Neutrophil (primary cell): Measurements from ENCODE around the gene KDM7A.

Experiments
- H3K27ac ChIP-seq: fragments of 200-600 bp; sonication (generic); 2 replicates; pipeline ENCODE4 v1.5.1; 2016; ENCODE audit warnings: mild to moderate bottlenecking, moderate library complexity
- H3K27me3 ChIP-seq: fragments of 200-600 bp; sonication (generic); 2 replicates; pipeline ENCODE4 v1.6.0; 2016; ENCODE audit warnings: mild to moderate bottlenecking
- H3K36me3 ChIP-seq: fragments of 200-600 bp; sonication (generic); 2 replicates; pipeline ENCODE4 v1.5.1; 2017
- H3K4me1 ChIP-seq, 2 experiments: fragments of 200-600 bp in 1 of 2; sonication (generic) in 1 of 2; 1 replicate in 1 of 2; 2 replicates in 1 of 2; pipeline versions ENCODE4 v1.5.1 to v1.6.1; 2013 to 2016; ENCODE audit warnings: low read depth in 1 of 2, low read length in 1 of 2, mild to moderate bottlenecking in 1 of 2, moderate library complexity in 1 of 2; ENCODE audit not compliant: control insufficient read depth in 1 of 2, insufficient read depth in 1 of 2
- H3K4me3 ChIP-seq, 2 experiments: fragments of 200-600 bp in 1 of 2; sonication (generic) in 1 of 2; 1 replicate in 1 of 2; 2 replicates in 1 of 2; pipeline ENCODE4 v1.5.1; 2013 to 2016; ENCODE audit warnings: low read depth in 1 of 2, low read length in 1 of 2, mild to moderate bottlenecking in 1 of 2, moderate library complexity in 1 of 2
- H3K9me3 ChIP-seq: fragments of 200-600 bp; sonication (generic); 2 replicates; pipeline ENCODE4 v1.5.1; 2016
- TF ChIP-seq, protein P1 (sequence below): fragments of 200-600 bp; sonication (generic); IDR thresholded peaks from 2 replicates; pipeline ENCODE4 v1.5.1; 2016; ENCODE audit warnings: antibody characterized with exemption

The KDM7A gene

DNA sequence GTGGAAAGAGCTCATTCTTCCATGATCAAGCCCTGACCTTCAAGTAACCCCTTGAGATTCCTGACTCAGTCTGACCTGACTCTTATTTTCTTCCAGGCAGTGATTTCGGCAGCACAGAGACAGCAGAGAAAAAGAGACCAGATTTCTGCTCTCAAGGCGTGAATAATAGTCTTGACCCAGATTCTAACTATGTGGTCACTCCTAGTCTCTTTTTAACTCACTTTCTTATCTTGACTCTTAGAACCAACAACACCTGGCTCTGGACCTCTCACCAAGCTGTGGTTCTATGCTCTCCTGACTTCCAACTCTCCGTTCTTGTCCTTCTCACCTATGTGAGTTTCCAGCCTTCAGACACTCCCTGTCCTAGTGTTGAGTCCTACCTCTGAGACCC is 36.9 kb upstream of the KDM7A start:
- TF ChIP-seq, protein P1, sequence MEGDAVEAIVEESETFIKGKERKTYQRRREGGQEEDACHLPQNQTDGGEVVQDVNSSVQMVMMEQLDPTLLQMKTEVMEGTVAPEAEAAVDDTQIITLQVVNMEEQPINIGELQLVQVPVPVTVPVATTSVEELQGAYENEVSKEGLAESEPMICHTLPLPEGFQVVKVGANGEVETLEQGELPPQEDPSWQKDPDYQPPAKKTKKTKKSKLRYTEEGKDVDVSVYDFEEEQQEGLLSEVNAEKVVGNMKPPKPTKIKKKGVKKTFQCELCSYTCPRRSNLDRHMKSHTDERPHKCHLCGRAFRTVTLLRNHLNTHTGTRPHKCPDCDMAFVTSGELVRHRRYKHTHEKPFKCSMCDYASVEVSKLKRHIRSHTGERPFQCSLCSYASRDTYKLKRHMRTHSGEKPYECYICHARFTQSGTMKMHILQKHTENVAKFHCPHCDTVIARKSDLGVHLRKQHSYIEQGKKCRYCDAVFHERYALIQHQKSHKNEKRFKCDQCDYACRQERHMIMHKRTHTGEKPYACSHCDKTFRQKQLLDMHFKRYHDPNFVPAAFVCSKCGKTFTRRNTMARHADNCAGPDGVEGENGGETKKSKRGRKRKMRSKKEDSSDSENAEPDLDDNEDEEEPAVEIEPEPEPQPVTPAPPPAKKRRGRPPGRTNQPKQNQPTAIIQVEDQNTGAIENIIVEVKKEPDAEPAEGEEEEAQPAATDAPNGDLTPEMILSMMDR = no peak
- no peaks in the 10 kb centered on the region for H3K36me3 ChIP-seq
- peaks cover 25% of the 10 kb centered on the region for H3K27me3 ChIP-seq
- peaks cover 12 to 15% of the 10 kb centered on the region in 2 experiments for H3K4me1 ChIP-seq
- no peaks in the 10 kb centered on the region for H3K9me3 ChIP-seq
- no peak overlapping the region for H3K4me3 ChIP-seq
- no peak overlapping the region for H3K27ac ChIP-seq

DNA sequence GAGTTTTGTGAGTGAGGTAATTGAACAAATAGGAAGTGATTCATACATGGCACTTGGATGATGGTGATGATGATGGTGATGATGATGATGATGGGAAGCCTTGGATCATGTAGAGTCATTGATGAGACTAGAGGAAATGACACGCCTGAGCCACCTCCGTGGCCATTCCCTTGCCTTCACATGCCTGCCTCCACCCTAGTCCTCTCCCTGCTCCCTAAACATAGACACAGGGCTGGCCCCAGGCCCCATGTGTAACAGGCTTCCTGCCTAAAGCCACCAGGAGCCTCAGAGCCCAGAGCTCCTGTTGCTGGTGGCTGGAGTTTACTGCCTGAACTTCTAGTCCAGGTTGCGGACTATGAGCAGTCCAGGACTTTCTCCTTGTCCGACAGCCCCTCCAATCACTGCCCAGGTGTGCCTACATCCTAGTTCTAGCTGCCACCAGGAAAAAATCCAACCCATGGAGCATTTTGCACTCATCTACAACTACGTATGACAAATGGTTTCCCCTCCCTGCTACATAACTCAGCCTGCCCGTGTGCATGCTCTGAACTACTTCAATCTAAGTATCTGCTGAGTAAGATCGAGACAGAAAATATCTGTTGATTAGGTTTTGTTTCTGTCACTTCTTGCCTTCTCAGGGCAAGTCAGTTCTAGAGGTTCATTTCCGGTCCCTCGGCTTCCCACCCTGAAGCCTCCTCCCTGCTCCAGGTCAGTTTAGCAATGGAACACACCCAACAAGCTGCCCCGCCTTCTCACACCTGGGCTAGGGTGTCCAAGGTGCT is 35.5 kb upstream of the KDM7A start:
- no peak overlapping the region for H3K4me3 ChIP-seq
- H3K27me3 ChIP-seq = peaks cover 37% of the 10 kb centered on the region
- TF ChIP-seq, protein P1 = no peak
- no peaks in the 10 kb centered on the region for H3K9me3 ChIP-seq
- peaks cover 2% of the 10 kb centered on the region in 2 experiments for H3K4me1 ChIP-seq
- H3K36me3 ChIP-seq = no peaks in the 10 kb centered on the region
- no peak overlapping the region for H3K27ac ChIP-seq

DNA sequence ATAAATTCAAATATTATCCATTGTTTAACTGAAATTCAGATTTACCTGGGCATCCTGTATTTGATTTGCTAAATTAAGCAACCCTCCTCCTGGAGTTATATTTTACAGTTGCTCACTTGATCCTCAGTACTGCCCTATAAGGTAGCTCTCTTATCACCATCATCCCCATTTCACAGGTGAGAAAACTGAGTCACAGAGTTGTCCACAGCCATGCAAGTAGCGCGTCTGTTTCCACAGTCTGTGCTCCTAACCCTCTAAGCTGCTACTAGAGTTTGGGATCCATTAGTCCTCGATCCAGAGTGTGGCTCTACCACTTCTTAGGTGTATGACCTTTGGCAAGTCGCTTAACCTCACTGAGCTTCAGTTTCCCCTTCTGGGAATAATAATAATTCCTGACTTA is 34.9 kb upstream of the KDM7A start:
- TF ChIP-seq, protein P1 = no peak
- peaks cover 42% of the 10 kb centered on the region for H3K27me3 ChIP-seq
- H3K36me3 ChIP-seq = no peaks in the 10 kb centered on the region
- no peak overlapping the region for H3K27ac ChIP-seq
- H3K9me3 ChIP-seq = no peaks in the 10 kb centered on the region
- no peak overlapping the region for H3K4me3 ChIP-seq
- no peaks in the 10 kb centered on the region for H3K4me1 ChIP-seq

DNA sequence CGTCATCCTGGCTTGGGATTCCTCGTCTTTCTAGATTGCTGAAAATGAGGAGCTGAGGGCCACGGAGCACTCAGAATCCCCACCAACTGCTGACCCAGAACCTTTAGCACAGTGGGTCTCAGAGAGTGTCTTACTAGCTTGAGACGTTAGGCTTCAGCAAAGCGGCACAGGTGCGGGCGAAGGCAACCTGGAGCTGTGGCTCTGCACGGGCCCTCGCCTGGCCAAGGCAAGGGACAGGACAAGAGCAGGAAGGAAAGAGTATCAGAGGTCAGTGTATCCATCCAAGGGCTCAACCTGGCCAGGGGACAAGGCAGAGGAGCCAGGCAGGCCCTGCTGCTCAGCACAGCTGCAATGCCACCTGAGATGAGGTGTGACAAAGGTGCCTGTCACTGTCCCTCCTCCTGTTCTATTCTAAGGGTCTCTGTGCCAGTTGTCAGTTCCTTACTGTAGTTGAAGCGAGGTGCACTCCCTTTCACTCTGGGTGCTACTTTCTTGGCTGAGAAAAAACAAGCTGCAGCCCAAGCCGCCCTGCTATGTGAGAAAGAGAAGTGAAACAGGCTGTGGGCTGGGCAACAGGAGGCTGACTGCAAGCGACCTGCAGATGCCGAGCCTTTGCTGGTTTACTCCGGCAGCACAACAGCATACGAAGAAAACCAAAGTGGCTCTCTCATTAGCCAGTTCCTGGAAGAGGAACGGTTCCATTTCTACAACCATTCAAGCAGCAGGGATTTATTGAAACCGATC is 33.3 kb upstream of the KDM7A start:
- no peak overlapping the region for H3K27ac ChIP-seq
- no peaks in the 10 kb centered on the region for H3K4me1 ChIP-seq
- H3K9me3 ChIP-seq = no peaks in the 10 kb centered on the region
- peaks cover 42% of the 10 kb centered on the region for H3K27me3 ChIP-seq
- no peaks in the 10 kb centered on the region for H3K36me3 ChIP-seq
- TF ChIP-seq, protein P1 = no peak
- H3K4me3 ChIP-seq = no peak overlapping the region

DNA sequence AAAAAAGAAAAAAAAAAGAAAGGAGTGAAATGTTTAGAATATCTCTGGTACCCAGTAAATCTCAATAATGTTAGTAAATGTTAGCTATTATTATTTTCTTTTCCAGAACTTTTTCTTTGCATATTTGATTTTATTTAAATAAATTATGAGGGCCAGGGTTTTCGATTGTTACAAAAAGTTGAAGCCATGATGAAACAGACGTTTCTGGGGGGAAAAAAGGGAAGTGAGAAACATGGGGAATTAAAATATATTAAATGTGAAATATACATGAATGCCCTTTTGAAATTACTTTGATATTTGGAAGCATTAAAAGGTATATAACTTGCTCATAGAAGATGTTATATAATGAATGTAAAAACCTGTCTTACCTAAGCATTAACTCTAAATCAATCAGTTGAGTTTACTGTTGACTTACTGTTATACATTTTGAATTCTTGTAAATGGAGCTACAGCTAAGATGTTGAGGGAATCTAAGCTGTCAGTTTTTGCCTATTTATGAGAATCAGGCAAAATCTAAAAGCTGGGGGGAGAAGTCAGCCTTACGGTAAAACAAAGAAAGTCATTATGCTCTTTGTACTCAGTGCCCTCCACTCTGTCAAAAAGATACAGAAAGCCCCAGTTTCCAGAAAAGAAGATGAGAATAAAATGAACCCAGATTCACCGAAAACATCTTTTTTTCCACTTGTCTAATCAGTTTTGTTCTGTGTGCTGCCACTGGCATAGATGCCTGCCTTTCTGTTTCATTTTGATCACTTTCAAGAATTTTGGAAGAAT is 30.0 kb upstream of the KDM7A start:
- H3K27me3 ChIP-seq = peaks cover 38% of the 10 kb centered on the region
- no peaks in the 10 kb centered on the region for H3K4me1 ChIP-seq
- H3K36me3 ChIP-seq = no peaks in the 10 kb centered on the region

More for the DNA sequence above, 30.0 kb upstream of the KDM7A start:
- Histone ChIP-seq H3K4me3 (no peak overlapping the region), H3K9me3 (no peaks in the 10 kb centered on the region), H3K27ac (no peak overlapping the region)
- TF ChIP-seq, protein P1 = no peak
